Gastrocnemius medialis (tissue), 4 donors: ENCODE data around the gene CXCR1.

Source experiments
- CTCF ChIP-seq, 5 experiments: fragments of 450-650 bp in 3 of 5; fragments of 200-600 bp in 2 of 5; sonication (generic) in 2 of 5; IDR thresholded peaks in 4 of 5; conservative IDR thresholded peaks in 1 of 5; 1 replicate in 4 of 5; 2 replicates in 1 of 5; pipeline ENCODE4 v1.5.1; 2016 to 2019; ENCODE audit warnings: antibody characterized with exemption in 5 of 5, mild to moderate bottlenecking in 3 of 5, moderate library complexity in 3 of 5
- POLR2A ChIP-seq, 2 donors: fragments of 450-650 bp; IDR thresholded peaks; one replicate each; pipeline ENCODE4 v1.6.1; 2017; ENCODE audit warnings: antibody characterized with exemption in 2 of 2, mild to moderate bottlenecking in 2 of 2, moderate library complexity in 2 of 2

- no peak for TF ChIP-seq CTCF (IDR thresholded peaks at IDR 0.05 in 4 of 5, conservative IDR thresholded peaks at IDR 0.05 in 1 of 5)
- no peak for TF ChIP-seq POLR2A (IDR thresholded peaks at IDR 0.05)
These were observed 36.4 kb downstream of the CXCR1 start for GRCh38 chr2:218130377-218130776.
